Astrocyte of the cerebellum (primary cell): ENCODE data around the gene USP20.

ENCODE experiments used
- DNase-seq: peaks from one replicate; pipeline ENCODE4 v3.0.0-alpha.2; 2011; ENCODE audit warnings: low read depth
- H3K4me3 ChIP-seq: 2 replicates; pipeline ENCODE4 v1.5.1; 2011; ENCODE audit warnings: mild to moderate bottlenecking, low read depth, low read length, moderate library complexity
- CTCF ChIP-seq: IDR thresholded peaks from 2 replicates; pipeline ENCODE4 v1.5.1; 2012; ENCODE audit warnings: low read length, low read depth, moderate library complexity, mild to moderate bottlenecking; ENCODE audit errors: missing control alignments
- in situ Hi-C: cut with HindIII; loops from 2 replicates; pipeline ENCODE4 v1.10.0; 2017; ENCODE audit warnings: low sequenced_read_pairs

USP20 gene

GRCh38 chr9:129828051-129828450 is 7.2 kb upstream of the USP20 start:
- H3K4me3 ChIP-seq, result no peak overlapping the region
- in situ Hi-C loops, result loop anchor here (25.0 kb wide), 1 partner anchor 259 kb away; no protein-coding TSS in a partner anchor
- TF ChIP-seq CTCF, result no peak
- no peak for DNase-seq

DNA sequence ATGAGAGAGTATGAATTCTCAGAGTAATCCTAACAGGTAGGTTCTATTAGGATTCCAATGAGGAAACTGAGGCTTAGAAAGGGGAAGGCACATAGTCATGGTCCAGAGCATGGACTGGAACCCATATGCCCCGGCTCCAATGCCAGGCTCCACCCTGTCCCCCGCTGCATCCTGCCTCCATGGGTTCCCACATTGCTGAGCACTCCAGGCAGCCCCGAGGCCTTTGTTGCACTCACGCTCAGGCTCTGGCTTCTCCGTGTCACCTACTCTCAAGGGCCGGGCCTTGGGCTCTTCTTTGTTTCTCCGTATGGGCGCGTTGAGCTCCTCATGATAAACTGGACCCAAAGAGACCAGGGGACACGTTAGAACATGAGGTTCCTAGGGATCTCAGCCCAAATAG is 6.3 kb upstream of the USP20 start:
- no peak for TF ChIP-seq CTCF
- in situ Hi-C loops, result loop anchor here (25.0 kb wide), 1 partner anchor 258 kb away; no protein-coding TSS in a partner anchor
- no peak overlapping the region for H3K4me3 ChIP-seq
- no peak for DNase-seq

- in situ Hi-C loops, result loop anchor here (25.0 kb wide), 1 partner anchor 254 kb away; no protein-coding TSS in a partner anchor
- no peak for TF ChIP-seq CTCF
- H3K4me3 ChIP-seq, result no peak overlapping the region
- no peak for DNase-seq
Measured at GRCh38 chr9:129832982-129833381, 2.3 kb upstream of the USP20 start.

DNA sequence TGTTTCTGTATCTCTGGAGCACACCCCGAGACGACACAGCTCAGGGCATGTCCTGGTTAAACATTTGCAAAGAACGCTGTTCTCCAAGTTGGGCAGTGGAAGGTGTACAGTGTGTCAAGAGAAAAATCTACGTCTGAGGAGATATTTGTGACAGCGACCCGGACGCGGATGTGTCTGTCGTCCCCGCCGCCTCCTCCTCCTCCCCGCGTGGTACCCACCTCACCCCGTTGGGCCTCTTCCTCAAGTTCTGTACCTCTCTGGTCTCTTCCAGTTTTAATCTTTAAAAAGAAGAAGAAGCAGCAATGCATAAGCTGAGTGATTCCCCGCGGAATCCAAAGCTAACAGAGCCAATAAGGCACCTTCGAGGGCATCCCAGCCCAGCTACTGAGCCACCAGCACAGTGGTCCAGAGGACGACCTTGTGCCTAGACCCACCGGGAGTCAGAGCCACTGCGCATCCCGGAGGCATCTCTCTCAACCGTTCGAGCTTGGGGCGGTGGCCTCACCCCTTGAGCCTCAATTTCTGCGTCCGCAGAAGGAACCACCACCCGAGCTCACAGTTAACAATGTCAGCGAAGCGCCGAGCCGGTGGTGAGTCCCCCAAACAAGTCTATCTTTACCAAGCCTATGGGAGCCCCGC is 650 bp upstream of the USP20 start:
- TF ChIP-seq CTCF, result no peak
- no peak for DNase-seq
- peak overlapping the region; percentile 76 for H3K4me3 ChIP-seq
- in situ Hi-C loops, result loop anchor here (25.0 kb wide), 1 partner anchor 253 kb away; no protein-coding TSS in a partner anchor

DNA sequence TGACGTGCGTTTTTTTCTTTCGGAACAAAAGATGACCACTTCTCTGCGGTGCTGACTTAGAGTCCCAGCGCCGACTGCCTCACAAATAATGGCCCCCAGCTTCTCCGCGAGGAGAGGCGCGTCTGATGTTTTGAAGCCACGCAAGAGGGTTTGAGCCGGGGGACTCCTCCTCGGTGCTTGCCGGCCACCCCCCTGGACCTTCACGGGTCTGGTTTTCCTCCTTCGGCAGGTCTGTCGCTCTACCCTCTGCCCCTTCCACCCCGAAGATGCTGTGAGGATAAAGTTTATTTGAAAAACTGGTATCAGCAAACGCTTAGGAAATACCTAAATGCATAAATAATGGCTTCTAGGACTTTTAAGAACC is 584 bp downstream of the USP20 start:
- peak overlapping the region; percentile 76 for H3K4me3 ChIP-seq
- no peak for TF ChIP-seq CTCF
- no peak for DNase-seq
- in situ Hi-C loops, result loop anchor here (25.0 kb wide), 1 partner anchor 251 kb away; no protein-coding TSS in a partner anchor

- no peak for TF ChIP-seq CTCF
- H3K4me3 ChIP-seq, result peak overlapping the region; percentile 76
- DNase-seq, result no peak
- in situ Hi-C loops, result loop anchor here (25.0 kb wide), 1 partner anchor 251 kb away; no protein-coding TSS in a partner anchor
Measured at GRCh38 chr9:129836311-129837007, 1.2 kb downstream of the USP20 start.
